Epithelial cell of esophagus (primary cell): ENCODE results near the gene JAZF1.

ENCODE experiments used
- DNase-seq: peaks from one replicate; pipeline ENCODE4 v3.0.0; 2010; ENCODE audit warnings: low read depth
- H3K4me3 ChIP-seq: 2 replicates; pipeline ENCODE4 v1.5.1; 2011; ENCODE audit warnings: mild to moderate bottlenecking, low read length, control low read depth
- TF ChIP-seq, protein P1 (sequence below): IDR thresholded peaks from 2 replicates; pipeline ENCODE4 v1.5.1; 2011; ENCODE audit warnings: low read depth, mild to moderate bottlenecking, low read length, control low read depth, inconsistent platforms; ENCODE audit not compliant: insufficient read depth; ENCODE audit errors: missing control alignments

The JAZF1 gene

DNA sequence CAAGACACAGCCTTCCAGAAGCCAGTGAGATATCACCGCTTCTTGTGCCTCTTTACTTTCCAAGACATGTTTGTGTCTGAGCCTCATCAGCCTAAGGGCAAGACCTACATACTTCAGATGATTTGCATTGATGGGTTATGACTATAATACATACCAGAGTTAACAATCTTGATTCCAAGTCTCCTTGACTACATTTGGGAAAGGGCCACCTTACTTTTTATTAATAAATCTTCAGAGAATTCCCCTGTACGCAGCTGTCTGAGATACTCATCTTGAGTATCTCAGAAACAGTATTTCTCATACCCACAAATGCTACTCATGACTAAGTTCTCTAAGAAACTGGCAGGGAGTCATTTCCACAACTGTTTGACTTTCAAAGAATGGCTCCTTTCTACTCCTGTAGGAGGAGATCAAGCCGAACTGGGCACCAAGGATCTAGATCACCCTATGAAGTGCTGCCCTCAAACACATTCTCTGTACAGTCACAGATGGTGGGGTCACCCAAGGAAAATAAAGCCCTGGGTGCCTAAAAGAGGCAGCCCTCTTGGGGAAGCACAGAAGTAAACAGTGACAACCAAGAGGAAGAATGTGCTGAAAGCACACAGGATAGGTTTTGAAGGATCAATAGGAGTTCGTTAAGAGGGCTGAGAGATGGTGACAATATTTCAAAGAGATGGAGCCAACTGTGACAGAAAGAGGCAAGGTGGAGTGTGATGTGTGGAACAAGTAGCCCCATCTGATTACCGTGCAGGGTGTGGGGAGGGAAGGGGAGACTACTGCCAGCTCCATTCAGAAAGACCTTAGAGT is 138.9 kb downstream of the JAZF1 start:
- TF ChIP-seq, protein P1, sequence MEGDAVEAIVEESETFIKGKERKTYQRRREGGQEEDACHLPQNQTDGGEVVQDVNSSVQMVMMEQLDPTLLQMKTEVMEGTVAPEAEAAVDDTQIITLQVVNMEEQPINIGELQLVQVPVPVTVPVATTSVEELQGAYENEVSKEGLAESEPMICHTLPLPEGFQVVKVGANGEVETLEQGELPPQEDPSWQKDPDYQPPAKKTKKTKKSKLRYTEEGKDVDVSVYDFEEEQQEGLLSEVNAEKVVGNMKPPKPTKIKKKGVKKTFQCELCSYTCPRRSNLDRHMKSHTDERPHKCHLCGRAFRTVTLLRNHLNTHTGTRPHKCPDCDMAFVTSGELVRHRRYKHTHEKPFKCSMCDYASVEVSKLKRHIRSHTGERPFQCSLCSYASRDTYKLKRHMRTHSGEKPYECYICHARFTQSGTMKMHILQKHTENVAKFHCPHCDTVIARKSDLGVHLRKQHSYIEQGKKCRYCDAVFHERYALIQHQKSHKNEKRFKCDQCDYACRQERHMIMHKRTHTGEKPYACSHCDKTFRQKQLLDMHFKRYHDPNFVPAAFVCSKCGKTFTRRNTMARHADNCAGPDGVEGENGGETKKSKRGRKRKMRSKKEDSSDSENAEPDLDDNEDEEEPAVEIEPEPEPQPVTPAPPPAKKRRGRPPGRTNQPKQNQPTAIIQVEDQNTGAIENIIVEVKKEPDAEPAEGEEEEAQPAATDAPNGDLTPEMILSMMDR, result no peak
- peak; percentile 66 for DNase-seq
- H3K4me3 ChIP-seq, result no peak overlapping the region

- DNase-seq, result no peak
- TF ChIP-seq, protein P1, result no peak
- H3K4me3 ChIP-seq, result no peak overlapping the region
Observed at GRCh38 chr7:28038175-28038797, 142.3 kb downstream of the JAZF1 start.

DNA sequence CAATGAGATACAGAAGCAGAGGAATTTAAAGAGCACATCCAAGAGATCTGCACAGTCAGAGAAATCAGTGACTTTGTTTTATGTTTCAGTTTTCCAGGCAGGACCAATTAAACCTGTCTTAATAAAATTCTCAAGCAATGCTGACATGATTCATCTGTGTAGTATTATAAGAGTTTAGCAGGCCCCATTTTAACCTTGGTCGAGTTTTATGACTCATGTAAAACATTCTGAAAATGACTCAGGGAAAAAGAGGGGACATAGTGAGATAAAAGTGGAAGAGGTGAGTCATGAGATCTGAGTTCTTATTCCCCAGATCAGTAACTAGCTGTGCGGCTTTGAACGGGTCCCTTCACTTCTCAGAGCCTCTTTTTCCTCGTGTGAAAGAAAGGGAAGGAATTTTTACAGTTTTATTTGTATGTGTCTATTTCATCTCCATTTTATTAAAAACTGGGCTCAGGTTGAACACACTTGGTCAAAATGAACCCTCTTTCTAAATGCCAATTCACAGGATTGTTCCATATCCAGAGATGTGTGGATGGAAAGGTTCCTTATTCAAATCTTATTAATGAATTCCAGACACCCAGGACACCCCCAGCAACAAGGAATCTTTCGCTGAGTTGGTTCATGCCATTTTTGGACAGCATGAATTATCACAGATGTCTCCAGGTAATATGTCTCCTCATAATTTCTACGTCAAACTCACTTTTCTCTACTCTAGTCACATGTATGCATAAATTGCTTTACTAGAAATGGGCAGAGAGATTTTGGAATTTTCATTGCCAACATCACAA is 143.2 kb downstream of the JAZF1 start:
- peak; percentile 93 for DNase-seq
- TF ChIP-seq, protein P1, result no peak
- H3K4me3 ChIP-seq, result no peak overlapping the region

GRCh38 chr7:28036696-28037095 is 143.9 kb downstream of the JAZF1 start:
- no peak overlapping the region for H3K4me3 ChIP-seq
- TF ChIP-seq, protein P1, result no peak
- DNase-seq, result peak; percentile 16

GRCh38 chr7:28033386-28033785 is 147.2 kb downstream of the JAZF1 start:
- no peak for DNase-seq
- TF ChIP-seq, protein P1, result no peak
- no peak overlapping the region for H3K4me3 ChIP-seq

- no peak overlapping the region for H3K4me3 ChIP-seq
- TF ChIP-seq, protein P1, result no peak
- DNase-seq, result no peak
Observed at GRCh38 chr7:28032738-28033380, 147.7 kb downstream of the JAZF1 start.
